Mucosa of descending colon (tissue), 3 donors: Measurements from ENCODE around the gene UCP3. TPM values are rescaled to one million over a fixed set of nuclear protein-coding genes. Genes with fewer than 3 reads are reported as not detected.

Source experiments
- ATAC-seq: fragments of 200-7000 bp; cut with Tn5 transposase; one replicate; pipeline ENCODE4 v1.9.1; 2020; ENCODE audit warnings: mild to moderate bottlenecking, moderate library complexity
- DNase-seq, 3 donors: peaks; one replicate each; pipeline ENCODE4 v3.0.0-alpha.2; 2020
- H3K36me3 ChIP-seq: fragments of 200-600 bp; one replicate; pipeline ENCODE4 v1.8.0; 2021; ENCODE audit warnings: low read depth, mild to moderate bottlenecking
- H3K4me1 ChIP-seq: fragments of 200-600 bp; one replicate; pipeline ENCODE4 v1.8.0; 2021; ENCODE audit warnings: low read depth, mild to moderate bottlenecking
- H3K4me3 ChIP-seq: fragments of 200-600 bp; one replicate; pipeline ENCODE4 v1.8.0; 2021; ENCODE audit warnings: mild to moderate bottlenecking
- H3K9me3 ChIP-seq: fragments of 200-600 bp; one replicate; pipeline ENCODE4 v1.8.0; 2021; ENCODE audit warnings: mild to moderate bottlenecking
- CTCF ChIP-seq: fragments of 200-600 bp; IDR thresholded peaks from one replicate; pipeline ENCODE4 v1.8.0; 2022; ENCODE audit warnings: antibody characterized with exemption, mild to moderate bottlenecking
- intact Hi-C, 2 donors: fragments of 100-400 bp; cut with DNase I in 1 of 2; cut with micrococcal nuclease in 1 of 2; formaldehyde crosslinking; loops; one replicate each; pipeline versions ENCODE4 v1.11.0 to v1.11.1; 2022; cut with DNase I, micrococcal nuclease
- total RNA-seq, 3 donors: library from RNA; stranded (reverse); fragmentation: NEBNext Ultra II Directional in 2 of 3; extraction: Animal tissue kit (Norgen Biotek cat#: 25700) in 2 of 3; gene quantifications; one replicate each; pipeline versions ENCODE4 v1.2.1 to v1.2.4, GENCODE V29; 2021 to 2023
- donor health status: DM: no; HTN: no; CAD: no; lungs with moderate emphysema.
- donor health status: DM: no; HTN: no; CAD: no.
- donor health status: DM: no; HTN: yes; CAD: no.

Gene UCP3
- total RNA-seq, 3 donors from 2014 or later, result 0.90 to 2.8 (median 2.2) TPM

DNA sequence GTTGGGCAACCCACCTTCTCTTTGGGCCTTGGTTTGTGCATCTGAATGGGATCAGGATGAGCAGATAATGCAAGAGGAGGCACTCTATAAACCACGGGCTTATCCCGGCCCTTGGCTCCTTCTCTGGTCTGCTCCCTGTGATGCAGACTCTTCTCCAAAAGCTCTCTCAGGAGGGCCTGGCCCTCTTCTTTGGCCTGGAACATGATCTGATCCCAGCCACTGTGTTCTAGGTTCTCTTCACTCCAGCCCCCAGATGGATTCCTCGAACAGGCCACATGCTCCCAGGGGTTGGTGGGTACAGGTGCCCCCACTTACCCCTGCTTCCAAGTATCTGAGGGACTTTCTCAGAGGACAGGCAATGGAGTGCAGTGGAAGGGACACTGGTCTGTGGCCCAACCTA is 8.7 kb upstream of the UCP3 start:
- peaks cover 34% of the 10 kb centered on the region for H3K4me1 ChIP-seq
- no peaks in the 10 kb centered on the region for H3K36me3 ChIP-seq
- TF ChIP-seq CTCF, result no peak
- intact Hi-C loops, result no loop called here
- DNase-seq (no peak), ATAC-seq (no peak)
- H3K9me3 ChIP-seq, result no peaks in the 10 kb centered on the region
- no peak overlapping the region for H3K4me3 ChIP-seq

DNA sequence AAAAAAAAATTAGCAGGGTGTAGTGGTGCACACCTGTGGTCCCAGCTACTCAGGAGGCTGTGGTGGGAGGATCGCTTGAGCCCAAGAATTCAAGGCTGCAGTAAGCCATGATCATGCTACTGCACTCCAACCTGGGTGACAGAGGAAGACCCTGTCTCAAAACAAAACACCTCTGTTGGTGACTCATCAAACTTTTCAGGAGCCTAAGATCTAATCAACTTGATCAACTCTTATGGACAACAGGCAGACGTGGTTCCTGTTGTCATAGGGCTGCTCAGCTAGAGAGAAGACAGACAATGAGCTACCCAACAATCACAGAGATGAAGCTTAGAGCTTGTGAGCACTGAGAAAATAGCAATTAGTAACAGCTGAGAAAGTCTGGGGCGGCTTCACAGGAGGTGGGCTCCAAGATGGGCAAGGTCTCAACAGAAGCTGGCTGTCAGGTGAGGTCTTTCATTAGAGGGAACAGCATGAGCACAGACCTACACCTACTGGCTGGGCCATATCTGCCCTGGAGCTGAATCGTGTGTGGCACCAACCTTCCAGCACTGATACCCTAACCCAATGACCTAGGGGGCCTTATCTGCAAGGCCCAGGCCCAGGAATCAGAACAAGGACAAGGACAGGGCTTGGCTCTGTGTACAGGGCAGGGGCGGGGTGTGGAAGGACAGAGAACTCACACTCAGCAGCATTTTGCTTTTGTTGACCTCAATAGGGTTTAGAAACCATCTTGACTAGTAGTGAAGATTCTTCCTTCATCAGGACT is 7.2 kb upstream of the UCP3 start:
- Histone ChIP-seq H3K4me3 (no peak overlapping the region), H3K9me3 (no peaks in the 10 kb centered on the region), H3K4me1 (peaks cover 34% of the 10 kb centered on the region), H3K36me3 (no peaks in the 10 kb centered on the region)
- intact Hi-C loops, result no loop called here
- no peak for TF ChIP-seq CTCF
- DNase-seq, result no peak
- ATAC-seq, result no peak

DNA sequence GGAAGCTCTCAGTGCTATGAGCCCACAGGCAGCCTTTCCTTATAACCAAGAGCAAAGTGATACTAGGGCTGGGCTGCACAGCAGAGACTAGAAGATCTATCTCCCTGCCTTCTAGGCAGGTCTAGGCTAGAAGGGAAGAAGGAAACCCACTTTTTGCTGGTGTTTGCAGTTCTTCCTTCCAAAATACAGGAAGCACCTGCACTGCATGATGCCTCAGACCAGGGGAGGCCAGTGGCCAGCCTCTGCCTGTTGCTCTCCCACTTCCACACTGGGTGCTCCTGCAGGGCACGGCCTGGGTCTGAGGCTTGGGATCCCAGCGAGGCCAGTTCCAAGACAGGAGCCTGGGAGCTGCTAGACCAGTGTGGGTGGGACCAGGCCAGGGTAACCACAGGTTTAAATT is 6.0 kb upstream of the UCP3 start:
- ATAC-seq, result no peak
- TF ChIP-seq CTCF, result no peak
- no peaks in the 10 kb centered on the region for H3K36me3 ChIP-seq
- H3K4me1 ChIP-seq, result peaks cover 23% of the 10 kb centered on the region
- peak in 1 of 3 donors; percentile 44 for DNase-seq
- intact Hi-C loops, result no loop called here
- H3K9me3 ChIP-seq, result no peaks in the 10 kb centered on the region
- H3K4me3 ChIP-seq, result no peak overlapping the region

DNA sequence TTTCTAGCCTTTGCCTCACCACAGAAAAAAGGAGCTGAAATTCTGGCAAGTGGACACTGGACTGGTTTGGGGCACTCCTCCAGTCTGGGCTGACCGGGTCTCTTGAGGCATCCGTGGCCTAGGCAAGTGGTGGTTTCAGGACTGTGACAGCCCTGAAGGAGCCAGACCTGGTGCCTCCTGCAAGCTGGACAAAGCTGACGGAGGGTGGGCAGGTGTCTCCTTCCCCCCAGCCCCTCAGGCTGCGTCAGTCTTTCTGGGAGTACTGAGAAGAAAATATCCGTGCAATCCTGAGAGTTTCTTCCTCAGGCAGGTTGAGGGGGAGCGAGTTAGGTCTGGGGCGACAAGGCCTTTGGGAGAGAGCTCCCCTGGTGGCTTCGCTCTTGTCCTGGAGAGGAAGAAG is 4.3 kb upstream of the UCP3 start:
- peaks cover 6% of the 10 kb centered on the region for H3K4me1 ChIP-seq
- no peak for TF ChIP-seq CTCF
- no peaks in the 10 kb centered on the region for H3K9me3 ChIP-seq

DNA sequence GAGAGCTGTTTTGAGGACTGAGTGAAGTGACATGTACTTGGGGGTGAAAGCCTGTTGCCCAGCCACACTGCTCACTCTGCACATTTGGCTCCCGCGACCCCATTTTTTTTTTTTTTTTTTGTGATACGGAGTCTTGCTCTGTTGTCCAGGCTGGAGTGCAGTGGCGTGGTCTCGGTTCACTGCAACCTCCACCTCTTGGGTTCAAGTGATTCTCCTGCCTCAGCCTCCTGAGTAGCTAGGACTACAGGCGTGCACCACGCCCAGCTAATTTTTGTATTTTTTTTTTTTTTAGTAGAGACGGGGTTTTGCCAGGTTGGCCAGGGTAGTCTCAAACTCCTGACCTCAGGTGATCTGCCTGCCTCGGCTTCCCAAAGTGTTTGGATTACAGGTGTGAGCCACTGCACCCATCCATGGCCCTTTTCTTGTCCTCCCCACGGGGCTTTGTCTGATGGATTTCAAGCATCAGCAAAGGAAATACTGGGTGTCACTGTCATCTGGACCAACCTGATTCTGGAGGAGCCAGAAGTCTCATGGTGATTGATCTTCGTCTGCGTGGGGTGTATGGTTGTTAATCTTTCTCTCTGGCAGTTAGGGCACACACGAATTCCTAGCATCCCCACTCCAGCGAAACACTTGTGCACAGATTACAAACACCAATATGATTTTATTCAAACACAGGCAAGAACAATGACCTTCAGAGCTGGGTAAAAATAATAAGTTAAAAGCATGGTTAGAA is 3.4 kb upstream of the UCP3 start:
- intact Hi-C loops, result no loop called here
- TF ChIP-seq CTCF, result no peak
- DNase-seq (no peak), ATAC-seq (no peak)
- Histone ChIP-seq H3K9me3 (no peaks in the 10 kb centered on the region), H3K4me3 (no peak overlapping the region), H3K4me1 (no peaks in the 10 kb centered on the region), H3K36me3 (no peaks in the 10 kb centered on the region)

More for the DNA sequence above, 4.3 kb upstream of the UCP3 start:
- DNase-seq (no peak), ATAC-seq (no peak)
- Histone ChIP-seq H3K4me3 (no peak overlapping the region), H3K36me3 (no peaks in the 10 kb centered on the region)
- intact Hi-C loops, result no loop called here
